AG10803 (cell line): Measurements from ENCODE around the gene TDRD7.

Experiments used
- DNase-seq: peaks from one replicate; pipeline ENCODE4 v3.0.0; 2010; ENCODE audit warnings: low read depth
- H3K4me3 ChIP-seq: 2 replicates; pipeline ENCODE4 v1.5.1; 2011; ENCODE audit warnings: mild to moderate bottlenecking, low read length, control low read depth
- CTCF ChIP-seq: conservative IDR thresholded peaks from 2 replicates; pipeline ENCODE4 v1.5.1; 2011; ENCODE audit warnings: mild to moderate bottlenecking, low read length, control low read depth, inconsistent platforms

TDRD7 gene

GRCh38 chr9:97397220-97397619, 14.7 kb upstream of the TDRD7 start:
- peak; percentile 33 for DNase-seq
- no peak overlapping the region for H3K4me3 ChIP-seq
- no peak for TF ChIP-seq CTCF

DNA sequence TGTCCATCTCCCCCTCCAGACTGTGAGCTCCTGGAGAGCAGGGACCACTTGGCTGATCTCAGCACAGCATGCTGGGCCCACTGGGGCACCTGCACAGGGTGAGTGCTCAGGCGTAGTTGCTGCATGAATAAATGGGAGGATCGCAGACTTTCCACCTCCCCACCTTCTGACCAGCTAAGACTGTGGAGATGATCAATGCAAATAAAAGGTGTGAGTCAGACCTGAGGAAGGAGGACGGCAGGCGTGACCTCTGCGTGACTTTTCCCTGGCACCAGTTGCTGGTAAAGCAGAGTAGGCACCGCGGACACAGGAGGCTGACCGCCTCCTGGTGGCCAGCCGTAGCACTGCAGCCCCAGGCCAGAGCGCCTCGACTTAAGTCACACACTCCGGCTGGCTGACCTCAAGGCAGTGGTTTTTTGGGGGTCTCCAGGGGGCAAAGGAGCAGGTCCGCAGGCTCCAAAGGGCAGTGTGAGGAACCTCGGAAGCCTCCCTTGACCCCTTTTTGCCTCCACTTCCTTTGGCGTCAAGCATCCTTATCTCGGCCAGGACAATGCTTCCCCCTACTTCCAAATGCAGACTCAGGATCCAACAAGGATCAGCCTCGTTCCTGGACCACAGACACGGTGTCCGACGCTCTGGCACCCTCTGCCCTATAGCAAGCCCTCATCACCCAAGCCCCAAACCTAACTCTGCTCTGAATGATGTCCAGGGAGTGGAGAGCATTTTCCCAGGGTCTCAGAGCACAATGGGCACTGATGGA, 12.7 kb upstream of the TDRD7 start:
- no peak overlapping the region for H3K4me3 ChIP-seq
- TF ChIP-seq CTCF = peak; percentile 92
- DNase-seq = peak; percentile 77

GRCh38 chr9:97403746-97404316, 8.1 kb upstream of the TDRD7 start:
- TF ChIP-seq CTCF = no peak
- DNase-seq = no peak
- H3K4me3 ChIP-seq = no peak overlapping the region

DNA sequence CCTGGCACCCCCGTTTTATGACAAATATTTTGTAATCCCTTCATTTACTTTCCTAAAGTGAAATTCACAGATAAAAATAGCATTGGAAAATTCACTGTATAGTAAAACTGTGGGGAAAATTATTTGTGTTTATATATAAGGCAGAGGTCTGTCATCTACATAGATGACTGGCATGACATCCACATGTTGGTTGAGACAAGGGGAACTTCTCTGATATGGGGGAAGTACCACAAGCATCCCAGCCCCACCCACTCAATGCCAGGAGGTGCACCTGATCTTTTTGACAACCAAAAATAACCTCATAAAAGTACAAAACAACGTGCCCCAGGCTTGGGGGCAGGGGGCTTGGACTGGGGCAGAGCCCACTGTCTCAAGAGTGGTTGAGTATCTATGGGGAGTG, 6.3 kb upstream of the TDRD7 start:
- TF ChIP-seq CTCF = no peak
- no peak overlapping the region for H3K4me3 ChIP-seq
- no peak for DNase-seq

- H3K4me3 ChIP-seq = no peak overlapping the region
- no peak for DNase-seq
Measured at GRCh38 chr9:97406620-97407177, 5.2 kb upstream of the TDRD7 start.

DNA sequence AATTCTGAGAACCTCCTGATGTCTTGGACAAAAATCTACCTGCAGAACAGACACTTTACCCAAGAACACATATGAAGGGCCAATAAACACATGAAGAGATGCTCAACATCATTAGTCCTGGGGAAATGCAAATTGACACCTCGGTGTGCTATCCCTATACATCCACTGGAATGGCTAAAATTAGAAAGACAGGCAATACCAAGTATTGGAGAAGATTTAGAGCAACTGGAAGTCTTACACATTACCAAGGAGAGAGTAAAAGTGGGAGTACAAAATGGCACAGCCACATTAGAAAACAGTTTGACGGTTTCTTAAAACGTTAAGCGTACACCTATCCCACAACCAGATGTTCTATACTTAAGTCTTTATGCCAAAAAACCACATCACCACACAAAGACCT, 3.3 kb upstream of the TDRD7 start:
- H3K4me3 ChIP-seq = no peak overlapping the region
- no peak for TF ChIP-seq CTCF
- no peak for DNase-seq

More at GRCh38 chr9:97406620-97407177, 5.2 kb upstream of the TDRD7 start:
- no peak for TF ChIP-seq CTCF

GRCh38 chr9:97411440-97411788, 482 bp upstream of the TDRD7 start:
- H3K4me3 ChIP-seq = peak overlapping the region; percentile 65
- DNase-seq = no peak
- no peak for TF ChIP-seq CTCF
